H1 (cell line): ENCODE data around the gene ARL5A. TPM values are rescaled to one million over a fixed set of nuclear protein-coding genes. Genes with fewer than 3 reads are reported as not detected.

Experiments
- CTCF ChIA-PET: fragments of 300-600 bp; sonication (Branson Sonifier 250); formaldehyde crosslinking; loops from one replicate; lab custom pipeline; 2021; ENCODE audit not compliant: partially characterized antibody; lab: Charles Lee
- POLR2A ChIA-PET: fragments of 300-600 bp; sonication (Branson Sonifier 250); formaldehyde crosslinking; loops from one replicate; lab custom pipeline; 2021; ENCODE audit warnings: inconsistent platforms; ENCODE audit not compliant: partially characterized antibody; lab: Charles Lee
- DNase-seq, 2 experiments: peaks; one replicate each; pipeline versions ENCODE4 v3.0.0 to v3.0.0-alpha.2; 2010 to 2022; ENCODE audit warnings: low spot score in 2 of 2, low read depth in 1 of 2, mixed read lengths in 1 of 2
- FAIRE-seq: peaks from 2 replicates; lab custom pipeline; 2011; peaks lifted over from hg19 to GRCh38; lab: Jason Lieb, UNC
- H2AFZ ChIP-seq: 2 replicates; pipeline ENCODE4 v1.8.1; 2012; ENCODE audit warnings: low read length, inconsistent platforms
- H2AK5ac ChIP-seq: 2 replicates; pipeline ENCODE4 v1.6.1; 2013; ENCODE audit warnings: low read depth, low read length
- H2BK120ac ChIP-seq: replicated peaks from 2 replicates; pipeline ENCODE3; 2013; ENCODE audit warnings: low read depth, low read length, inconsistent platforms
- H2BK12ac ChIP-seq: 2 replicates; pipeline ENCODE4 v1.6.1; 2013; ENCODE audit warnings: low read depth, low read length
- H2BK15ac ChIP-seq: 2 replicates; pipeline ENCODE4 v1.6.1; 2013; ENCODE audit warnings: low read length
- H2BK20ac ChIP-seq: 2 replicates; pipeline ENCODE4 v1.6.1; 2013; ENCODE audit warnings: low read length
- H2BK5ac ChIP-seq: 2 replicates; pipeline ENCODE4 v1.6.1; 2013; ENCODE audit warnings: low read depth, low read length
- H3K14ac ChIP-seq: 2 replicates; pipeline ENCODE4 v1.6.1; 2013; ENCODE audit warnings: inconsistent platforms; ENCODE audit not compliant: insufficient read length
- H3K18ac ChIP-seq: 2 replicates; pipeline ENCODE4 v1.6.1; 2013; ENCODE audit warnings: low read length; ENCODE audit errors: extremely low read depth
- H3K23ac ChIP-seq: 2 replicates; pipeline ENCODE4 v1.6.1; 2013; ENCODE audit warnings: inconsistent platforms; ENCODE audit not compliant: insufficient read length
- H3K23me2 ChIP-seq: 2 replicates; pipeline ENCODE4 v1.6.1; 2013; ENCODE audit warnings: low read depth, low read length
- H3K27ac ChIP-seq: 2 replicates; pipeline ENCODE4 v1.6.1; 2011; ENCODE audit warnings: low read depth, low read length, inconsistent platforms
- H3K27me3 ChIP-seq, 4 experiments: replicated peaks in 1 of 4; 1 replicate in 1 of 4; 2 replicates in 3 of 4; pipeline versions ENCODE4 v1.6.1 to v1.8.1; 2011 to 2013; ENCODE audit warnings: low read length in 3 of 4, mild to moderate bottlenecking in 3 of 4, inconsistent platforms in 2 of 4, mixed read lengths in 2 of 4, moderate library complexity in 1 of 4; ENCODE audit not compliant: control insufficient read depth in 3 of 4, insufficient read depth in 3 of 4; ENCODE audit errors: extremely low read depth in 1 of 4
- H3K36me3 ChIP-seq, 4 experiments: 2 replicates each; pipeline versions ENCODE4 v1.6.1 to v1.8.1; 2011 to 2013; ENCODE audit warnings: mild to moderate bottlenecking in 4 of 4, low read length in 3 of 4, moderate library complexity in 2 of 4, control low read depth in 1 of 4, inconsistent platforms in 1 of 4; ENCODE audit not compliant: insufficient read depth in 4 of 4, control insufficient read depth in 2 of 4
- H3K4ac ChIP-seq: replicated peaks from 2 replicates; pipeline ENCODE3; 2013; ENCODE audit warnings: low read length, low read depth, mixed read lengths, inconsistent platforms; ENCODE audit not compliant: insufficient read length
- H3K4me1 ChIP-seq, 4 experiments: replicated peaks in 1 of 4; 1 replicate in 1 of 4; 2 replicates in 3 of 4; pipeline versions ENCODE4 v1.6.1 to v1.8.1; 2011 to 2013; ENCODE audit warnings: low read length in 3 of 4, inconsistent platforms in 2 of 4, mixed read lengths in 1 of 4; ENCODE audit not compliant: insufficient read depth in 4 of 4, control insufficient read depth in 3 of 4
- H3K4me2 ChIP-seq, 2 experiments: 2 replicates each; pipeline versions ENCODE4 v1.6.1 to v1.8.1; 2011 to 2013; ENCODE audit warnings: low read depth in 2 of 2, low read length in 2 of 2, control low read depth in 1 of 2, inconsistent platforms in 1 of 2, mild to moderate bottlenecking in 1 of 2; ENCODE audit not compliant: insufficient read depth in 1 of 2
- H3K4me3 ChIP-seq, 4 experiments: fragments of 200-600, 300-600 bp in 1 of 4; sonication (generic), shearing (Covaris generic), sonication (Bioruptor Twin) in 1 of 4; 2 replicates each; pipeline versions ENCODE4 v1.5.1 to v1.8.1; 2011 to 2016; ENCODE audit warnings: low read length in 4 of 4, low read depth in 3 of 4, control low read depth in 2 of 4, inconsistent platforms in 2 of 4, mild to moderate bottlenecking in 2 of 4, mixed read lengths in 1 of 4, moderate library complexity in 1 of 4; ENCODE audit not compliant: insufficient read depth in 2 of 4; ENCODE audit errors: extremely low read depth in 1 of 4
- H3K56ac ChIP-seq: replicated peaks from 2 replicates; pipeline ENCODE3; 2013; ENCODE audit warnings: low read depth, mild to moderate bottlenecking, mixed read lengths, low read length, inconsistent platforms; ENCODE audit not compliant: insufficient read length
- H3K79me1 ChIP-seq: 2 replicates; pipeline ENCODE4 v1.6.1; 2013; ENCODE audit warnings: low read depth, low read length, control low read depth
- H3K79me2 ChIP-seq, 2 experiments: 2 replicates each; pipeline versions ENCODE4 v1.6.1 to v1.8.1; 2012 to 2013; ENCODE audit warnings: low read length in 2 of 2, mild to moderate bottlenecking in 2 of 2, inconsistent platforms in 1 of 2; ENCODE audit not compliant: insufficient read depth in 2 of 2, control insufficient read depth in 1 of 2
- H3K9ac ChIP-seq, 4 experiments: replicated peaks in 1 of 4; 1 replicate in 1 of 4; 2 replicates in 3 of 4; pipeline versions ENCODE4 v1.6.1 to v1.8.1; 2011 to 2013; ENCODE audit warnings: low read depth in 3 of 4, low read length in 3 of 4, control low read depth in 2 of 4, mild to moderate bottlenecking in 2 of 4, moderate library complexity in 2 of 4, inconsistent platforms in 1 of 4; ENCODE audit errors: extremely low read depth in 1 of 4
- H3K9me3 ChIP-seq, 2 experiments: 2 replicates each; pipeline versions ENCODE4 v1.6.1 to v1.8.1; 2012 to 2013; ENCODE audit warnings: mild to moderate bottlenecking in 2 of 2, moderate library complexity in 2 of 2, control low read depth in 1 of 2, inconsistent platforms in 1 of 2, low read depth in 1 of 2, low read length in 1 of 2, mixed read lengths in 1 of 2; ENCODE audit not compliant: insufficient read depth in 2 of 2
- H4K20me1 ChIP-seq, 2 experiments: replicated peaks in 1 of 2; 2 replicates each; pipeline versions ENCODE3 to v1.8.1; 2011 to 2013; ENCODE audit warnings: inconsistent platforms in 2 of 2, low read length in 2 of 2, mild to moderate bottlenecking in 1 of 2; ENCODE audit not compliant: insufficient read depth in 2 of 2, control insufficient read depth in 1 of 2
- H4K5ac ChIP-seq: 2 replicates; pipeline ENCODE4 v1.6.1; 2013; ENCODE audit warnings: low read length, low read depth, mixed read lengths, inconsistent platforms; ENCODE audit not compliant: insufficient read length
- H4K8ac ChIP-seq: 2 replicates; pipeline ENCODE4 v1.8.0; 2013; ENCODE audit warnings: mild to moderate bottlenecking, moderate library complexity, low read length, inconsistent platforms; ENCODE audit not compliant: insufficient read depth; ENCODE audit errors: extremely low read depth
- H4K91ac ChIP-seq: replicated peaks from 2 replicates; pipeline ENCODE3; 2013; ENCODE audit warnings: low read length, mixed read lengths, inconsistent platforms; ENCODE audit not compliant: insufficient read length
- CHD1 ChIP-seq: IDR thresholded peaks from 2 replicates; pipeline ENCODE4 v1.6.1; 2012; ENCODE audit warnings: low read depth, low read length, improper control_type of control experiment
- CTBP2 ChIP-seq: IDR thresholded peaks from 2 replicates; pipeline ENCODE4 v1.7.0; 2011; ENCODE audit warnings: borderline replicate concordance, mild to moderate bottlenecking, moderate library complexity, mixed read lengths, low read length; ENCODE audit not compliant: insufficient read depth, insufficient read length
- CTCF ChIP-seq, 3 experiments: IDR thresholded peaks; 1 replicate in 2 of 3; 2 replicates in 1 of 3; pipeline versions ENCODE4 v1.5.1 to v1.6.1; 2011; ENCODE audit warnings: low read length in 3 of 3, mild to moderate bottlenecking in 3 of 3, inconsistent platforms in 2 of 3, low read depth in 1 of 3, moderate library complexity in 1 of 3; ENCODE audit not compliant: insufficient read depth in 1 of 3; ENCODE audit errors: control extremely low read depth in 1 of 3
- EGR1 ChIP-seq: IDR thresholded peaks from 2 replicates; pipeline ENCODE4 v1.6.1; 2011; ENCODE audit warnings: low read depth, low read length, borderline replicate concordance
- EZH2 ChIP-seq: fragments of 200-600 bp; sonication (generic); IDR thresholded peaks from 2 replicates; pipeline ENCODE4 v1.7.1; 2012; ENCODE audit warnings: low read depth, mild to moderate bottlenecking, moderate library complexity, low read length, inconsistent platforms; ENCODE audit not compliant: severe bottlenecking
- GTF2F1 ChIP-seq: IDR thresholded peaks from 2 replicates; pipeline ENCODE4 v1.6.1; 2012; ENCODE audit warnings: low read depth, low read length, improper control_type of control experiment, borderline replicate concordance
- HDAC6 ChIP-seq: IDR thresholded peaks from one replicate; pipeline ENCODE4 v1.7.1; 2012; ENCODE audit warnings: low read depth, mild to moderate bottlenecking, inconsistent platforms, low read length, moderate library complexity
- RFX5 ChIP-seq: IDR thresholded peaks from 2 replicates; pipeline ENCODE4 v1.6.1; 2011; ENCODE audit warnings: low read depth, low read length, improper control_type of control experiment, borderline replicate concordance
- SAP30 ChIP-seq: fragments of 300-600 bp; sonication (generic); IDR thresholded peaks from 2 replicates; pipeline ENCODE4 v1.7.1; 2012; ENCODE audit warnings: low read length, moderate library complexity, mild to moderate bottlenecking, inconsistent platforms; ENCODE audit not compliant: insufficient read depth, insufficient replicate concordance
- SUZ12 ChIP-seq: fragments of 200-600 bp; sonication (generic); IDR thresholded peaks from 2 replicates; pipeline ENCODE4 v1.6.1; 2012; ENCODE audit warnings: mild to moderate bottlenecking, inconsistent platforms, low read length, moderate library complexity, mixed read lengths
- WGBS, 2 experiments: shearing (Covaris generic) in 1 of 2; methylation state at CpG; one replicate each; pipeline versions ENCODE4 v1.1.6 to v1.1.7; 2013 to 2015; ENCODE audit warnings: low lambda C conversion rate in 2 of 2, mixed read lengths in 2 of 2, inconsistent platforms in 1 of 2, low coverage in 1 of 2, missing lambda C conversion rate in 1 of 2; ENCODE audit not compliant: insufficient replicate concordance in 2 of 2, insufficient coverage in 1 of 2, insufficient read length in 1 of 2; ENCODE audit errors: extremely low coverage in 1 of 2, missing lambda C conversion rate in 1 of 2; 5-methylcytosine and 5-hydroxymethylcytosine counted together
- polyA plus RNA-seq, 7 experiments: library from polyadenylated mRNA; depleted of rRNA in 3 of 7; stranded (reverse) in 5 of 7; unstranded in 2 of 7; fragments of >200 nt in 5 of 7; fragments of 200-250 nt in 2 of 7; gene quantifications; 1 replicate in 5 of 7; 2 replicates in 1 of 7; 4 replicates in 1 of 7; pipeline versions ENCODE4 v1.2.1 to v1.2.3, GENCODE V29; 2011 to 2013; ENCODE audit warnings: missing spikeins in 2 of 7, mixed read lengths in 2 of 7
- total RNA-seq: library from RNA; stranded (reverse); fragmentation: NEBNext Ultra II Directional; extraction: Animal tissue kit (Norgen Biotek cat#: 25700); gene quantifications from 2 replicates; pipeline ENCODE4 v1.2.1, GENCODE V29; 2021

Gene ARL5A
- total and polyA plus RNA-seq, 2 of the 8 experiments (the other 6 are each of a cell fraction or from before 2014, with no cell fraction given) = 12.6 to 86.3 TPM

- no peak overlapping the region for H2BK15ac ChIP-seq
- H2BK120ac ChIP-seq = no peak overlapping the region
- FAIRE-seq = no peak
- no peaks in the 10 kb centered on the region for H3K36me3 ChIP-seq
- ChIA-PET CTCF (interaction anchor here (0.6 to 1.4 kb wide), 7 partner anchors 10 to 575 kb away, joined by 3 to 4 read pairs (median 3); no protein-coding TSS in a partner anchor), POLR2A (interaction anchor here (0.7 kb wide), 1 partner anchor 10 kb away, joined by 3 read pairs; no protein-coding TSS in a partner anchor)
- no peaks in the 10 kb centered on the region for H3K9me3 ChIP-seq
- peaks cover 10 to 20% of the 10 kb centered on the region in 2 experiments for H3K79me2 ChIP-seq
- H3K23me2 ChIP-seq = no peaks in the 10 kb centered on the region; the same call in 1 of the 2 replicates
- DNase-seq = no peak
- no peak overlapping the region for H3K23ac ChIP-seq
- 85% methylated on average over 2 of the region's 2 CpGs; no CpG with 5 or more reads in 1 of the 2 experiments for WGBS, 2 experiments
- H4K5ac ChIP-seq = no peak overlapping the region
- no peaks in the 10 kb centered on the region for H3K79me1 ChIP-seq
- H4K20me1 ChIP-seq = peaks cover 0 to 2% of the 10 kb centered on the region in 2 experiments
- H3K18ac ChIP-seq = no peak overlapping the region
- H3K14ac ChIP-seq = no peak overlapping the region
- H4K8ac ChIP-seq = no peak overlapping the region
- no peak overlapping the region for H3K4me3 ChIP-seq
- peaks cover 0 to 3% (median 0%) of the 10 kb centered on the region in 4 experiments; a peak in 4 of 7 replicates for H3K4me1 ChIP-seq
- H3K4me2 ChIP-seq = no peak overlapping the region
- H4K91ac ChIP-seq = no peak overlapping the region
- no peak overlapping the region for H2BK12ac ChIP-seq
- H2BK20ac ChIP-seq = no peak overlapping the region
- H2AFZ ChIP-seq = no peak overlapping the region
- no peaks in the 10 kb centered on the region for H3K27me3 ChIP-seq
- H3K56ac ChIP-seq = no peak overlapping the region
- no peak overlapping the region for H2BK5ac ChIP-seq
- H3K27ac ChIP-seq = no peak overlapping the region
- H2AK5ac ChIP-seq = no peak overlapping the region
- no peak overlapping the region for H3K4ac ChIP-seq
- no peak overlapping the region for H3K9ac ChIP-seq
- no peak for TF ChIP-seq CHD1
- no peak for TF ChIP-seq RFX5
- no peak for TF ChIP-seq CTCF (IDR thresholded peaks at IDR 0.05; ENCODE audit: control extremely low read depth in 1 of 3, insufficient read depth in 1 of 3, low read depth in 1 of 3, low read length in 3 of 3)
- no peak for TF ChIP-seq EGR1
- TF ChIP-seq EZH2 = no peak
- no peak for TF ChIP-seq HDAC6
- no peak for TF ChIP-seq SUZ12
- no peak for TF ChIP-seq GTF2F1
- no peak for TF ChIP-seq SAP30
- TF ChIP-seq CTBP2 = no peak
These were observed 2.7 kb upstream of the ARL5A start for GRCh38 chr2:151830961-151831360.
